Psoas muscle (tissue), 8 donors: ENCODE measurements around the gene TRANK1. TPM values are rescaled to one million over a fixed set of nuclear protein-coding genes. Genes with fewer than 3 reads are reported as not detected.
A peak's percentile ranks its signal among the peaks of the same experiment; 100 is the strongest.

Experiments used
- ATAC-seq, 4 donors: fragments of 200-7000 bp; cut with Tn5 transposase; one replicate each; pipeline ENCODE4 v1.9.1; 2020; ENCODE audit warnings: moderate library complexity in 3 of 4, mild to moderate bottlenecking in 2 of 4
- DNase-seq, 2 donors: peaks; one replicate each; pipeline ENCODE4 v3.0.0-alpha.2; 2020
- H3K27ac ChIP-seq: fragments of 200-600 bp; one replicate; pipeline ENCODE4 v1.8.0; 2022
- H3K27me3 ChIP-seq, 3 donors: fragments of 200-600 bp in 1 of 3; one replicate each; pipeline versions ENCODE4 v1.6.1 to v1.8.0; 2013 to 2022; ENCODE audit warnings: low read length in 2 of 3, mild to moderate bottlenecking in 2 of 3, moderate library complexity in 1 of 3; ENCODE audit not compliant: insufficient read depth in 3 of 3
- H3K36me3 ChIP-seq, 2 donors: fragments of 200-600 bp in 1 of 2; one replicate each; pipeline versions ENCODE4 v1.6.1 to v1.8.0; 2013 to 2022; ENCODE audit warnings: low read depth in 1 of 2, mild to moderate bottlenecking in 1 of 2, moderate library complexity in 1 of 2; ENCODE audit not compliant: insufficient read depth in 1 of 2
- H3K4me1 ChIP-seq: fragments of 200-600 bp; one replicate; pipeline ENCODE4 v1.8.0; 2022
- H3K4me3 ChIP-seq: fragments of 200-600 bp; one replicate; pipeline ENCODE4 v1.8.0; 2022; ENCODE audit warnings: mild to moderate bottlenecking
- H3K9me3 ChIP-seq: fragments of 200-600 bp; one replicate; pipeline ENCODE4 v1.8.0; 2022
- CTCF ChIP-seq: fragments of 200-600 bp; IDR thresholded peaks from one replicate; pipeline ENCODE4 v1.8.0; 2022; ENCODE audit warnings: antibody characterized with exemption
- WGBS, 3 donors: extraction: QIAGEN DNeasy Blood & Tissue Kit; methylation state at CpG; one replicate each; pipeline versions ENCODE4 v1.1.6 to v1.1.7; 2013; 5-methylcytosine and 5-hydroxymethylcytosine counted together
- intact Hi-C, 2 donors: fragments of 100-400 bp; cut with DNase I; formaldehyde crosslinking; loops; one replicate each; pipeline versions ENCODE4 v1.11.0 to v1.14.2; 2022
- polyA plus RNA-seq, 3 donors: library from polyadenylated mRNA; stranded (reverse); fragments of 200-250 nt; gene quantifications; one replicate each; pipeline ENCODE4 v1.2.3, GENCODE V29; 2013
- total RNA-seq, 4 donors: library from RNA; stranded (reverse); fragmentation: NEBNext Ultra II Directional in 2 of 4; extraction: Animal tissue kit (Norgen Biotek cat#: 25700) in 2 of 4; gene quantifications; one replicate each; pipeline versions ENCODE4 v1.2.1 to v1.2.4, GENCODE V29; 2021 to 2023
- donor health status: healthy with polysubstance abuse.
- donor health status: DM: no; HTN: no; CAD: no; lungs with moderate emphysema.
- donor health status: Bipolar disorder and iron deficiency.
- donor health status: healthy.
- donor health status: DM: yes; HTN: yes; CAD: no.
- donor health status: DM: no; HTN: no; CAD: no.
- donor health status: DM: no; HTN: no; CAD: no.
- donor health status: DM: yes; HTN: yes; CAD: no.

TRANK1 gene
- total and polyA plus RNA-seq, 7 donors, result 0.28 to 4.5 (median 0.63) TPM

- ATAC-seq, result no peak
- peak in 1 of 2 donors; percentile 59 for DNase-seq
- no peaks in the 10 kb centered on the region for H3K4me1 ChIP-seq
- WGBS, 3 donors, result 30 to 45% (median 35%) methylated on average over 5 of the region's 5 CpGs
- TF ChIP-seq CTCF, result no peak
- intact Hi-C loops, result no loop called here
- no peaks in the 10 kb centered on the region for H3K27me3 ChIP-seq
- no peak overlapping the region for H3K4me3 ChIP-seq
- H3K36me3 ChIP-seq, result no peaks in the 10 kb centered on the region
- H3K27ac ChIP-seq, result no peak overlapping the region
- no peaks in the 10 kb centered on the region for H3K9me3 ChIP-seq
Measured at GRCh38 chr3:36840453-36840921, 104.4 kb downstream of the TRANK1 start.

- no peak for TF ChIP-seq CTCF
- ATAC-seq (no peak), DNase-seq (no peak)
- Histone ChIP-seq H3K4me1 (no peaks in the 10 kb centered on the region), H3K9me3 (no peaks in the 10 kb centered on the region), H3K36me3 (no peaks in the 10 kb centered on the region), H3K27me3 (no peaks in the 10 kb centered on the region), H3K27ac (no peak overlapping the region), H3K4me3 (no peak overlapping the region)
- intact Hi-C loops, result no loop called here
- WGBS, 3 donors, result 65 to 72% (median 71%) methylated on average over 3 of the region's 3 CpGs
Measured at GRCh38 chr3:36837089-36837488, 107.8 kb downstream of the TRANK1 start.

GRCh38 chr3:36833160-36833814, 111.6 kb downstream of the TRANK1 start:
- Histone ChIP-seq H3K4me1 (no peaks in the 10 kb centered on the region), H3K36me3 (no peaks in the 10 kb centered on the region), H3K9me3 (no peaks in the 10 kb centered on the region), H3K27ac (no peak overlapping the region), H3K4me3 (no peak overlapping the region), H3K27me3 (no peaks in the 10 kb centered on the region)
- intact Hi-C loops, result no loop called here
- whole genome bisulfite sequencing, 3 donors, result 86 to 90% (median 89%) methylated on average over 10 of the region's 10 CpGs
- no peak for ATAC-seq
- DNase-seq, result no peak
- TF ChIP-seq CTCF, result no peak

GRCh38 chr3:36832406-36832805, 112.4 kb downstream of the TRANK1 start:
- Histone ChIP-seq H3K36me3 (no peaks in the 10 kb centered on the region), H3K27ac (no peak overlapping the region), H3K4me1 (no peaks in the 10 kb centered on the region), H3K27me3 (no peaks in the 10 kb centered on the region), H3K4me3 (no peak overlapping the region), H3K9me3 (no peaks in the 10 kb centered on the region)
- no peak for TF ChIP-seq CTCF
- WGBS, 3 donors, result 83 to 90% (median 85%) methylated on average over 6 of the region's 6 CpGs
- intact Hi-C loops, result no loop called here
- ATAC-seq (no peak), DNase-seq (no peak)

GRCh38 chr3:36827133-36827532, 117.7 kb downstream of the TRANK1 start:
- H3K9me3 ChIP-seq, result no peaks in the 10 kb centered on the region
- no peak for TF ChIP-seq CTCF
- intact Hi-C loops, result no loop called here
- no peaks in the 10 kb centered on the region for H3K4me1 ChIP-seq
- no peak overlapping the region for H3K4me3 ChIP-seq
- H3K27ac ChIP-seq, result no peak overlapping the region
- H3K27me3 ChIP-seq, result no peaks in the 10 kb centered on the region
- ATAC-seq (no peak), DNase-seq (no peak)
- no peaks in the 10 kb centered on the region for H3K36me3 ChIP-seq
- 55 to 76% (median 69%) methylated on average over 5 of the region's 5 CpGs for WGBS, 3 donors
